Endodermal cell (in vitro differentiated cells): ENCODE results near the gene PANK2. TPM values are rescaled to one million over a fixed set of nuclear protein-coding genes. Genes with fewer than 3 reads are reported as not detected.
A peak's percentile ranks its signal among the peaks of the same experiment; 100 is the strongest.

Experiments used
- DNase-seq: peaks from one replicate; pipeline ENCODE4 v3.0.0-alpha.2; 2017
- H3K27ac ChIP-seq: 2 replicates; pipeline ENCODE4 v1.5.1; 2013; ENCODE audit warnings: mild to moderate bottlenecking, low read depth, low read length, moderate library complexity
- H3K27me3 ChIP-seq: 2 replicates; pipeline ENCODE4 v1.6.1; 2013; ENCODE audit warnings: mild to moderate bottlenecking, low read length, moderate library complexity; ENCODE audit not compliant: insufficient read depth, control insufficient read depth, poor library complexity, severe bottlenecking
- H3K36me3 ChIP-seq: 2 replicates; pipeline ENCODE4 v1.7.0; 2013; ENCODE audit warnings: mild to moderate bottlenecking, low read length, moderate library complexity; ENCODE audit not compliant: control insufficient read depth, insufficient read depth
- H3K4me1 ChIP-seq: one replicate; pipeline ENCODE4 v1.7.0; 2013; ENCODE audit warnings: low read length; ENCODE audit not compliant: control insufficient read depth, insufficient read depth
- H3K4me3 ChIP-seq: 2 replicates; pipeline ENCODE4 v1.5.1; 2013; ENCODE audit warnings: mild to moderate bottlenecking, low read length, moderate library complexity
- H3K9ac ChIP-seq: 2 replicates; pipeline ENCODE4 v1.6.1; 2013; ENCODE audit warnings: mild to moderate bottlenecking, low read length, moderate library complexity; ENCODE audit not compliant: poor library complexity, severe bottlenecking; ENCODE audit errors: extremely low read depth
- H3K9me3 ChIP-seq: 2 replicates; pipeline ENCODE4 v1.6.1; 2013; ENCODE audit warnings: mild to moderate bottlenecking, low read length, moderate library complexity; ENCODE audit not compliant: control insufficient read depth
- H3K27ac Mint-ChIP-seq: 2 replicates; pipeline ENCODE4 v1.8.0; 2020; ENCODE audit warnings: mixed read lengths
- H3K27me3 Mint-ChIP-seq: 2 replicates; pipeline ENCODE4 v1.8.0; 2021; ENCODE audit warnings: mild to moderate bottlenecking, mixed read lengths; ENCODE audit not compliant: insufficient read depth
- H3K36me3 Mint-ChIP-seq: 2 replicates; pipeline ENCODE4 v1.8.0; 2020; ENCODE audit warnings: low read depth, mixed read lengths
- H3K4me1 Mint-ChIP-seq: 2 replicates; pipeline ENCODE4 v1.8.0; 2020; ENCODE audit warnings: mixed read lengths
- H3K4me3 Mint-ChIP-seq: 2 replicates; pipeline ENCODE4 v1.8.0; 2020; ENCODE audit warnings: mild to moderate bottlenecking, moderate library complexity, mixed read lengths
- H3K9me3 Mint-ChIP-seq: 2 replicates; pipeline ENCODE4 v1.8.0; 2020; ENCODE audit warnings: mild to moderate bottlenecking, mixed read lengths
- CTCF ChIP-seq: fragments of 200-600 bp; sonication (generic); conservative IDR thresholded peaks from 2 replicates; pipeline ENCODE4 v1.5.0; 2021; ENCODE audit warnings: antibody characterized with exemption, mild to moderate bottlenecking
- WGBS, 2 experiments: methylation state at CpG; one replicate each; pipeline versions ENCODE4 v1.1.5 to v1.1.7; 2013; ENCODE audit warnings: missing lambda C conversion rate in 2 of 2, mixed read lengths in 1 of 2; ENCODE audit not compliant: insufficient coverage in 1 of 2, insufficient read length in 1 of 2; 5-methylcytosine and 5-hydroxymethylcytosine counted together
- total RNA-seq, 2 donors: library from RNA; stranded (reverse); fragmentation: NEBNext Ultra II Directional in 1 of 2; extraction: Animal tissue kit (Norgen Biotek cat#: 25700) in 1 of 2; gene quantifications; 2 replicates in 1 of 2; 3 replicates in 1 of 2; pipeline ENCODE4 v1.2.1, GENCODE V29; 2021

PANK2 gene
- total RNA-seq, 2 donors from 2014 or later: 57.6 to 66.5 TPM

DNA sequence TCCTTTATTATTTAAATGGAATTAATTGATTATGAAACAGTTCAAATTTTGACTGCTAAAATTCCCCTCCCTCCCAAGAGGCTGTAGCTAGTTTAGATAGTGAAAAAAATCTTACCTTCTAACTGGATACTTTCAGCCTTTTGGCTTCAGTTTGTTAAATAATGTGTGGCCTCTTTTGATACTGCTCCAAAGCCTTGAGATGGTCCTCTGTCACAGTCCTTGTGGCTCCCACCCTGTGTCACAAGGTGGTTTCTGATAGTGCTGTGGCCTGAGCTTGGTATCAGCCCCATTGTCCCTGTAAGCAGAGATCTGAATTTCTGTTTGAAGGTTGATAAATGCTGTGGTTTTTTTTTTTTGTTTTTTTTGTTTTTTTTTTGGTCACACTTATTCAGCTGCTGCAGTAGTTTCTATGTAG, 20.8 kb downstream of the PANK2 start:
- Mint-ChIP-seq H3K27ac (peak overlapping the region; percentile 76), H3K4me3 (no peak overlapping the region), H3K9me3 (no peaks in the 10 kb centered on the region), H3K4me1 (peaks cover 2% of the 10 kb centered on the region), H3K27me3 (no peaks in the 10 kb centered on the region), H3K36me3 (peaks cover 68% of the 10 kb centered on the region)
- Histone ChIP-seq H3K4me3 (no peak overlapping the region), H3K9ac (no peak overlapping the region), H3K27ac (no peak overlapping the region), H3K4me1 (no peaks in the 10 kb centered on the region), H3K9me3 (no peaks in the 10 kb centered on the region), H3K36me3 (peaks cover 71% of the 10 kb centered on the region), H3K27me3 (no peaks in the 10 kb centered on the region)
- TF ChIP-seq CTCF: no peak
- no peak for DNase-seq

DNA sequence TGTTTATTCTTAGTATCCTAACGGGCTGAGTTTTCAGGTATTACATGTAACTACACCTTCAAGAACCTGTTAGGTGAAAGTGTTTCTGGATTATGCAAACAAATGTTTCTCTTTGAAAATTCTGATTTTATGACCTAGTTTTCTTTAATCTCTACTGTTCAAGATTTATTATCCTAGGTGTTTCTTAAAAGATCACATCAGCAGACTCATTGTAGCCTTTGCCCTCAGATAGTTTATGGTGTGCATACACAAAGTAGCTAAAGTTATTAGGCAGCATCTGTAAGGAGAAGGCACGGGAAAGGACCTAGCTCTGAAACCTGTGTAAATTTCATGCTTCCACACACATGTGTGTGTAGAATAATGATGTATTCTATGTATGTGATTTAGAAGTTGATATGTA, 21.7 kb downstream of the PANK2 start:
- no peak overlapping the region for H3K4me3 Mint-ChIP-seq
- Histone ChIP-seq H3K9me3 (no peaks in the 10 kb centered on the region), H3K4me1 (no peaks in the 10 kb centered on the region), H3K4me3 (no peak overlapping the region), H3K9ac (no peak overlapping the region), H3K36me3 (peaks cover 80% of the 10 kb centered on the region), H3K27ac (no peak overlapping the region), H3K27me3 (no peaks in the 10 kb centered on the region)
- no peaks in the 10 kb centered on the region for H3K27me3 Mint-ChIP-seq
- H3K9me3 Mint-ChIP-seq: no peaks in the 10 kb centered on the region
- H3K4me1 Mint-ChIP-seq: peaks cover 2% of the 10 kb centered on the region
- no peak for TF ChIP-seq CTCF
- DNase-seq: no peak
- no peak overlapping the region for H3K27ac Mint-ChIP-seq
- peaks cover 73% of the 10 kb centered on the region for H3K36me3 Mint-ChIP-seq
- 99 to 100% methylated on average over 1 to 2 of the region's 2 CpGs for WGBS, 2 experiments

- Histone ChIP-seq H3K27ac (no peak overlapping the region), H3K4me3 (no peak overlapping the region), H3K4me1 (no peaks in the 10 kb centered on the region), H3K9me3 (no peaks in the 10 kb centered on the region), H3K9ac (no peak overlapping the region), H3K27me3 (no peaks in the 10 kb centered on the region), H3K36me3 (peaks cover 91% of the 10 kb centered on the region)
- Mint-ChIP-seq H3K9me3 (no peaks in the 10 kb centered on the region), H3K27me3 (no peaks in the 10 kb centered on the region), H3K36me3 (peaks cover 82% of the 10 kb centered on the region), H3K4me3 (no peak overlapping the region), H3K27ac (peak overlapping the region; percentile 79), H3K4me1 (peaks cover 2% of the 10 kb centered on the region)
- WGBS, 2 experiments: 82 to 83% methylated on average over 2 of the region's 2 CpGs
- no peak for DNase-seq
- TF ChIP-seq CTCF: no peak
Measured at GRCh38 chr20:3911956-3912355, 22.8 kb downstream of the PANK2 start.
